ENCODE measurements around the gene NFIC.

DNA sequence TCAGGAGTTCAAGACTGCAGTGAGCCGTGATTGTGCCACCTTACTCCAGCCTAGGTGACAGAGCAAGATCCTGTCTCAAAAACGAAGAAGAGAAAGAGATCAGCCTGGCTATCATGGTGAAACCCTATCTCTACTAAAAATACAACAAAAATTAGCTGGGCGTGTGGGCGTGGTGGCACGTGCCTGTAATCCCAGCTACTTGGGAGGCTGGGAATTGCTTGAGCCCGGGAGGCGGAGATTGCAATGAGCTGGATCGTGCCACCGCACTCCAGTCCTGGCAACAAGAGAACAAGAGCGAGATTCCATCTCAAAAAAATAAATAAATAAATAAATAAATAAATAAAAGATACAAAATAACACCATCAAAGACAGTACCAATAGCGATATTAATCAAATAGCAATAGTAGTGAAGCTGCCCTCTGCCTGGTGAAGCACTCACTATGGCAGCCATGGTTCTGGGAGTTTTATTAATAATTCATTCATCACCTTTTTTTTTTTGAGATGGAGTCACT is 53.9 kb downstream of the NFIC start:
- TF ChIP-seq CTCF (IDR thresholded peaks at IDR 0.05) (no peak), POLR2A (IDR thresholded peaks at IDR 0.05) (no peak)

Data from tibial nerve (tissue), 3 donors.